SK-MEL-5 (cell line): ENCODE data around the gene XPO1. TPM values are rescaled to one million over a fixed set of nuclear protein-coding genes. Genes with fewer than 3 reads are reported as not detected.
"Not testable (repeated sequence)": the region's sequence is repeated elsewhere in the genome, so short reads cannot be mapped to it uniquely, and the experiment has no call there.

Experiments
- DNase-seq: peaks from one replicate; pipeline ENCODE4 v3.0.0-alpha.2; 2016; ENCODE audit warnings: low read depth, low spot score
- in situ Hi-C: cut with HindIII; loops from 2 replicates; pipeline ENCODE4 v1.10.0; 2016; ENCODE audit warnings: low sequenced_read_pairs, high pct_unique_total_duplicates, low pct_unique_long_range_greater_than_20kb
- polyA plus RNA-seq, 2 experiments: library from polyadenylated mRNA; depleted of rRNA; stranded (reverse); fragments of >200 nt; gene quantifications; 2 replicates each; pipeline ENCODE4 v1.2.3, GENCODE V29; 2015
- total RNA-seq: library from RNA; depleted of rRNA; stranded (reverse); fragments of >200 nt; shearing (Covaris generic); gene quantifications from 2 replicates; pipeline ENCODE4 v1.2.3, GENCODE V29; 2014; rRNA removed

XPO1 gene, protein sequence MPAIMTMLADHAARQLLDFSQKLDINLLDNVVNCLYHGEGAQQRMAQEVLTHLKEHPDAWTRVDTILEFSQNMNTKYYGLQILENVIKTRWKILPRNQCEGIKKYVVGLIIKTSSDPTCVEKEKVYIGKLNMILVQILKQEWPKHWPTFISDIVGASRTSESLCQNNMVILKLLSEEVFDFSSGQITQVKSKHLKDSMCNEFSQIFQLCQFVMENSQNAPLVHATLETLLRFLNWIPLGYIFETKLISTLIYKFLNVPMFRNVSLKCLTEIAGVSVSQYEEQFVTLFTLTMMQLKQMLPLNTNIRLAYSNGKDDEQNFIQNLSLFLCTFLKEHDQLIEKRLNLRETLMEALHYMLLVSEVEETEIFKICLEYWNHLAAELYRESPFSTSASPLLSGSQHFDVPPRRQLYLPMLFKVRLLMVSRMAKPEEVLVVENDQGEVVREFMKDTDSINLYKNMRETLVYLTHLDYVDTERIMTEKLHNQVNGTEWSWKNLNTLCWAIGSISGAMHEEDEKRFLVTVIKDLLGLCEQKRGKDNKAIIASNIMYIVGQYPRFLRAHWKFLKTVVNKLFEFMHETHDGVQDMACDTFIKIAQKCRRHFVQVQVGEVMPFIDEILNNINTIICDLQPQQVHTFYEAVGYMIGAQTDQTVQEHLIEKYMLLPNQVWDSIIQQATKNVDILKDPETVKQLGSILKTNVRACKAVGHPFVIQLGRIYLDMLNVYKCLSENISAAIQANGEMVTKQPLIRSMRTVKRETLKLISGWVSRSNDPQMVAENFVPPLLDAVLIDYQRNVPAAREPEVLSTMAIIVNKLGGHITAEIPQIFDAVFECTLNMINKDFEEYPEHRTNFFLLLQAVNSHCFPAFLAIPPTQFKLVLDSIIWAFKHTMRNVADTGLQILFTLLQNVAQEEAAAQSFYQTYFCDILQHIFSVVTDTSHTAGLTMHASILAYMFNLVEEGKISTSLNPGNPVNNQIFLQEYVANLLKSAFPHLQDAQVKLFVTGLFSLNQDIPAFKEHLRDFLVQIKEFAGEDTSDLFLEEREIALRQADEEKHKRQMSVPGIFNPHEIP (N-terminal part only)
- 206 and 210 TPM in 2 replicates for total RNA-seq
- polyA plus RNA-seq (2015; cell fraction: cytosol; rRNA removed): 146 and 179 TPM in 2 replicates
- polyA plus RNA-seq (2015; cell fraction: nucleus; rRNA removed): 403 and 505 TPM in 2 replicates

GRCh38 chr2:61538200-61538919 lies at the start of gene XPO1:
TSS of gene XPO1 (minus strand) at chr2:61538356. CDS start at chr2:61533897, 4,459 bp downstream.
- DNase-seq: peak; percentile 99
- in situ Hi-C loops: no loop called here

- DNase-seq, in situ Hi-C loops: not testable (repeated sequence)
Observed at GRCh38 chr2:61586928-61587327, 48.8 kb upstream of the XPO1 start.

GRCh38 chr2:61585383-61585782 lies 47.2 kb upstream of the XPO1 start:
- no peak for DNase-seq
- in situ Hi-C loops: no loop called here

GRCh38 chr2:61584368-61584767 lies 46.2 kb upstream of the XPO1 start:
- in situ Hi-C loops, DNase-seq: not testable (repeated sequence)

- no peak for DNase-seq
- in situ Hi-C loops: no loop called here
Observed at GRCh38 chr2:61582165-61582564, 44.0 kb upstream of the XPO1 start.

- in situ Hi-C loops: no loop called here
- no peak for DNase-seq
Observed at GRCh38 chr2:61581716-61582115, 43.6 kb upstream of the XPO1 start.

DNA sequence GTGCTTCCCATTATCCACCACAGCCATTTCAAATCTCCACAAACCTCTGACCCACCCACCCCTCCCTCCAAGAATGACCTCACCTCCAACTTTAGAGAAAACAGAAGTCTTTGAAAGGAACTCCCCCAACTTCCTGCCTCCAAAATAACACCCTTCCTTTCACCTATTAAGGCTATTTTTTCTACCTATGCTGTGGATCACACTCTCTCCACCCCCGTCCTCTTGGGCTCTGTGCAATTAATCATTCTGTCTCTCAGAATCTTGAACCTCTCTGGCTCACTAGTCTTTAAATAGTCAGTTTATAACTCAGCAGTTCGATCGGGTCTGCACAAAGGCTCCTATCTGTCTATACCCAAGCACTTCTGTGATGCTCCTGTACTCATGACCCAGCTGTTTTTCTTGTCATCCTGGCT lies 37.3 kb upstream of the XPO1 start:
- in situ Hi-C loops: no loop called here
- no peak for DNase-seq

DNA sequence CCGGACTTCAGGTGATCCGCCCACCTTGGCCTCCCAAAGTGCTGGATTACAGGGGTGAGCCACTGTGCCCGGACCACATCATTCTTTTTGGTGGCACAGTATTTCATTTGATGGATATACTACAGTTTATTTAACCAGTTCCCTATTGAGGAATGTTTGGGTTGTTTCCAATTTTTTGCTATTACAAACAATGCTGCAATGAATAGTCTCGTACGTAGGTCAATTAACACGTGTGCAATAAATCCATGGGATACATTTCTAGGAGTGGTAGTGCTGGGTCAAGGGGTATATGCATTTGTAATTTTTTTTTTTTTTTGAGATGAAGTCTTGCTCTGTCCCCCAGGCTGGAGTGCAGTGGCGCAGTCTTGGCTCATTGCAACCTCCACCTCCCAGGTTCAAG lies 28.4 kb upstream of the XPO1 start:
- in situ Hi-C loops: no loop called here
- no peak for DNase-seq

DNA sequence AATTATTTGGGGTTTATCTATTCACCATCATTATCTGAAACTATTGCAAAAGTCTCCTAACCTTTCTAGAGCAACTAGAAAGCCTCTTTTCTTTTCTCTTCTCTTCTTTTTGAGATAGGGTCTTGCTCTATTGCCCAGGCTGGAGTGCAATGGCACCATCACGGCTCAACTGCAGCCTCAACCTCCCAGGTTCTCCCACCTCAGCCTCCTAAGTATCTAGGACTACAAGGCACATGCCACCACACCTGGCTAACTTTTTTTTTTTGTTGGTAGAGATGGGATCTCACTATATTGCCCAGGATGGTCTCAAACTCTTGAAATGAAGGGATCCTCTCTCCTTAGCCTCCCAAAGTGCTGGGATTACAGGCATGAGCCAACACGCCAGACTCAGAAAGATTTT lies 24.5 kb upstream of the XPO1 start:
- in situ Hi-C loops: no loop called here
- DNase-seq: no peak

GRCh38 chr2:61558160-61558559 lies 20.0 kb upstream of the XPO1 start:
- in situ Hi-C loops: no loop called here
- no peak for DNase-seq

DNA sequence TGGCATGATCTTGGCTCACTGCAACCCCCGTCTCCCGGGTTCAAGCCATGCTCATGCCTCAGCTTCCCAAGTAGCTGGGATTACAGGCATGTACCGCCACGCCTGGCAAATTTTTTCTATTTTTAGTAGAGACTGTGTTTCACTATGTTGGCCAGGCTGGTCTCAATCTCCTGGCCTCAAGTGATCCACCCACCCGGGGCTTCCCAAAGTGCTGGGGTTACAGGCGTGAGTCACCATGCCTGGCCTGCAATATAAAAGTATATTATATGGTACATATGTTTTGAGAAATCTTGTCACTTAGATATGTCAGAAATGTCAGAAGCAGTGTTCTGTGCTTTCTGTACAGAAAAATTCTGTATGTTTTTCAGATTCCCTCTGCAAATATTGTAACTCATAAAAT lies 19.2 kb upstream of the XPO1 start:
- in situ Hi-C loops: no loop called here
- DNase-seq: no peak

DNA sequence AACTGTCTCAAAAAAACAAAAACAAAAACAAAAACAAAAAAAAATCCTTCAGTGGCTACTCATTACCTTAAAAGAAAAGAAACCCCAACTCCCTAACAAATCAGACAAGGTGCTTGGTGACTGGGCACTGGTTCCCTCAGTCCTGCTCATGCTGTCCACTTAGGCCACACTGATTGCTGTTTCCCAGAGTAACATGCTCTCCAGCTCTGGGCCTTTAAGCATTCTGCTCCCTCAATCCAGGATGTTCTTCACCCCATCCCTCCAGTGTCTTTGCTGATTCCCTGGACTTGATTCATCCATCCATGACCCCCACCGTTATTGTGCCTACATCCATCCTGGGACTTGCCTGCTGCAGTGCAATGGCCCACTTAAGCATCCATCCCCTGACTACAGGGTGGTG lies 16.4 kb upstream of the XPO1 start:
- no peak for DNase-seq
- in situ Hi-C loops: no loop called here

DNA sequence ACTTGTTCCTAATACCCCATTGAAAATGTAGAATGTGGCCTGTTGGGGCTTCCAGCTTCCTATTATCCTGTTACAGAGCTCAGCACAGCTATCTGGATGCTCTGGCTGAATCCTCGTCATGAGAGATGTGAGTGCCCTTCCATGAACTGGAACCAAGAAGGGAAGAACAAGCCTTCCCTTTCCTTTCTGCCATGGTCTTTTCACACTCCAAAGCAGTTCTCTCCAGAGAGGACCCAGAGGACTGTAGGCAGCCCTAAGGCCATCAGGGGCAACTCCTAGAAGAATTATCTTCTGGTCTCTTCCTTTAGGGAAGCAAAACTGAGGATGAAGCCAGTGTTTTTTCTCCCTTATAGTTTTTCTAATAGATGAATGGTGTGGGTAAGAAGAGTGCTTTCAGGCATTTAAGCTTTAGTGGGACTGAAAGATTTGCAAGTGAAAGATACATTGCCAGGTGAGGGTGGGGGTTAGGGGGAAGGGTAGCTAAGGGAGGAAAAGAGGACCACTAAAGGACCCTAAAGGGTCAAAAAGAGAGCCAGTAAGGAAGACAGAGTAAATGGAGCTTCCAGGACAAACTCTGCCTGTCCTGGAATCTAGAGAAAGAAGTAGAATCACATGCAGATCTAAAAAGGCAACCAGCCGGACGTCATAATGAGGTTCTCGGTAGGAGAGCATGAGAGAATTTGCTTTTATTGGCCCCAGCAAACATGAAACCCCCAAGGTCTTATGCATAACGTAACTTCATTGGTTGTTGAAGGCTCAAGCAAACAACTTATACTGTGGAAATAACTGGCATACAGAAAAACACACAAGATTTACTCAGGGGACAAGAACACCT lies 12.4 kb upstream of the XPO1 start:
- in situ Hi-C loops: no loop called here
- DNase-seq: peak; percentile 19

- in situ Hi-C loops: no loop called here
- DNase-seq: no peak
Observed at GRCh38 chr2:61549546-61549945, 11.4 kb upstream of the XPO1 start.

GRCh38 chr2:61543062-61543461 lies 4.9 kb upstream of the XPO1 start:
- in situ Hi-C loops: no loop called here
- peak; percentile 24 for DNase-seq

GRCh38 chr2:61540167-61540566 lies 2.0 kb upstream of the XPO1 start:
- in situ Hi-C loops: not testable (repeated sequence)

More at GRCh38 chr2:61540167-61540566, 2.0 kb upstream of the XPO1 start:
- not testable (repeated sequence) for DNase-seq
